Activated CD8-positive, alpha-beta memory T cell treated with anti-CD3 and anti-CD28 coated beads for 24 hours (primary cell): ENCODE measurements around the gene ZAR1.
"Not testable (repeated sequence)": the region's sequence is repeated elsewhere in the genome, so short reads cannot be mapped to it uniquely, and the experiment has no call there.

ENCODE experiments used
- DNase-seq: peaks from one replicate; pipeline ENCODE4 v3.0.0-alpha.2; 2020

ZAR1 gene, protein sequence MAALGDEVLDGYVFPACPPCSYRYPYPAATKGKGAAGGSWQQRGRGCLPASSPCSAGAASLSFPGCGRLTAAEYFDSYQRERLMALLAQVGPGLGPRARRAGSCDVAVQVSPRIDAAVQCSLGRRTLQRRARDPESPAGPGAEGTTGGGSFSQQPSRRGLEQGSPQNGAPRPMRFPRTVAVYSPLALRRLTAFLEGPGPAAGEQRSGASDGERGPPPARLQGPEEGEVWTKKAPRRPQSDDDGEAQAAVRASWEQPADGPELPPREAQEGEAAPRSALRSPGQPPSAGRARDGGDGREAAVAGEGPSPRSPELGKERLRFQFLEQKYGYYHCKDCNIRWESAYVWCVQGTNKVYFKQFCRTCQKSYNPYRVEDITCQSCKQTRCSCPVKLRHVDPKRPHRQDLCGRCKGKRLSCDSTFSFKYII

DNA sequence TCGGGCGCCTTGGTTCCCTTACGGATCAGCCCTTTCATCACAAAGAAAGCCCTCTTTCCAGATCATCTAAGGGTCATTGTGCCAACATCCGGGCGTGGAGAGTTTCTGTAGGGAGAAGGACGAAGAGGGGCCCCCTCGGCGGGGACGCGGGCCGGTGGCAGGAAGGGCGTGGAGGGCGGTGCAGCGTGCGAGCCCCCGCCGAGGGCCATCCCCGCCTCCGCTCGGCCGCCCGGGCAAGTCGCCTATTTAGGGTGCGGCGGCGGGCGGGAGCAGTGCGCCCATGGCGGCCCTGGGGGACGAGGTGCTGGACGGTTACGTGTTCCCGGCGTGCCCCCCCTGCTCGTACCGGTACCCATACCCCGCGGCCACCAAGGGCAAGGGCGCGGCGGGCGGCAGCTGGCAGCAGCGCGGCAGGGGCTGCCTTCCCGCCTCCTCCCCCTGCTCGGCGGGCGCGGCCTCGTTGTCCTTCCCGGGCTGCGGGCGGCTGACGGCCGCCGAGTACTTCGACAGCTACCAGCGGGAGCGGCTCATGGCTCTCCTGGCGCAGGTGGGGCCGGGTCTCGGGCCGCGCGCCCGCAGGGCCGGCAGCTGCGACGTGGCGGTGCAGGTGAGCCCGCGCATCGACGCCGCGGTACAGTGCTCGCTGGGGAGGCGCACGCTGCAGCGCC is at the start of gene ZAR1:
TSS of gene ZAR1 (plus strand) at position 241 of the 668 bp plus-strand sequence. CDS start at position 281, 40 bp downstream.
- DNase-seq, result peak; percentile 59

DNA sequence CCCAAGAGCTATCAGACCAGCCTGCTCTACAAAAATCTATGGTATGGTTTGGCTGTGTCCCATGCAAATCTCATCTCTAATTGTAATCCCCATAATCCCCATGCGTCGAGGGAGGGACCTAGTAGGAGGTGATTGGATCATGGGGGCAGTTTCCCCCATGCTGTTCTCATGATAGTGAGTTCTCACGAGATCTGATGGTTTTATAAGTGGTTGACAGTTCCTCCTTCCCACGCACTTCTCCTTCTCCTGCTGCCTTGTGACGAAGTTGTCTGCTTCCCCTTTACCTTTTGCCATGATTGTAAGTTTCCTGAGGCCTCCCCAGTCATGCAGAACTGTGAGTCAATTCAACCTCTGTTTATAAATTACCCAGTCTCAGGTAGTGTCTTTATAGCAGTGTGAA is 49.1 kb upstream of the ZAR1 start:
- not testable (repeated sequence) for DNase-seq

DNA sequence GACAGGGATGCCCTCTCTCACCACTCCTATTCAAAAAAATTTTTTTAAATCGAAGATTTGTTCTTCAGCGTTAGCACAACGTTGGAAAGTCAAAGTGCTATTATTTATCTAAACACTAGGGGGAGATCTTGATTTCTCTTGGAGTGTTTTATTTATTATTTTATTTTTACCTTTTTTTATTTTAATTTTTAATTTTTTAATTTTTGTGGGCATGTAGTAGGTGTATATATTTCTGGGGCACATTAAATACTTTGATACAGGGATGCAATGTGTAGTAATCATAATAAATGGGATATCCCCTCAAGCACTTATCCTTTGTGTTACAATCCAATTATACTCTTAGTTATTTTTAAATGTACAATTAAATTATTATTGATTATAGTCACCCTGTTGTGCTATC is 44.3 kb upstream of the ZAR1 start:
- no peak for DNase-seq

GRCh38 chr4:48446642-48447041 is 43.4 kb upstream of the ZAR1 start:
- no peak for DNase-seq

- no peak for DNase-seq
Measured at GRCh38 chr4:48449151-48449550, 40.9 kb upstream of the ZAR1 start.

DNA sequence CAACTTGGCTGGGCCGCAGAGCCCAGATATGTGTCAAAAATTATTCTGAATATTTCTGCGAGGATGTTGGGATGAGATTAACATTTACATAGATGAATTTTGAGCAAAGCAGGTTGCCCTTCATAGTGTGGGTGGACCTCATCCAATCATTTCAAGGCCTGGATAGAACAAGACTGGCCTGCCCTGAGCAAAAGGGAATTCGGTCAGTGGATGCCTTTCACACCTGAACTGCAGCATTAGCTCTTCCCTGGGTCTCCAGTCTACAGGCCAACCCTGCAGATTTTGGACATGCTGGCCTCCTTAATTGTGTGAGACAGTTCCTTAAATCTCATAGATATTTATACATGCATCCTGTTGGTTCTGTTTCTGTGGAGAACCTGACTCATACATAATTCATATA is 39.3 kb upstream of the ZAR1 start:
- no peak for DNase-seq

DNA sequence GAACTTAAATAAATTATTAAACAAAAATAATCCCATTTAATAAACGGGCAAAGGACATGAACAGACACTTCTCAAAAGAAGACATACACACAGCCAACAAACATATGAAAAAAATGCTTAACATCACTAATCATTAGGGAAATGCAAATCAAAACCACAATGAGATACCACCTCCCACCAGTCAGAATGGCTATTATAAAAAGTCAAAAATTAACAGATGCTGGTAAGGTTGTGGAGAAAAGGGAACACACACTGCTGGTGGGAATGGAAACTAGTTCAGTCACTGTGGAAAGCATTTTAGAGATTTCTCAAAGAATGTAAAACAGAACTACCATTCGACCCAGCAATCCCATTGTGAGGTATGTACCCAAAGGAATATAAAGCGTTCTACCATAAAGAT is 38.4 kb upstream of the ZAR1 start:
- not testable (repeated sequence) for DNase-seq

- no peak for DNase-seq
Measured at GRCh38 chr4:48454591-48454990, 35.5 kb upstream of the ZAR1 start.

GRCh38 chr4:48461000-48461399 is 29.1 kb upstream of the ZAR1 start:
- no peak for DNase-seq

DNA sequence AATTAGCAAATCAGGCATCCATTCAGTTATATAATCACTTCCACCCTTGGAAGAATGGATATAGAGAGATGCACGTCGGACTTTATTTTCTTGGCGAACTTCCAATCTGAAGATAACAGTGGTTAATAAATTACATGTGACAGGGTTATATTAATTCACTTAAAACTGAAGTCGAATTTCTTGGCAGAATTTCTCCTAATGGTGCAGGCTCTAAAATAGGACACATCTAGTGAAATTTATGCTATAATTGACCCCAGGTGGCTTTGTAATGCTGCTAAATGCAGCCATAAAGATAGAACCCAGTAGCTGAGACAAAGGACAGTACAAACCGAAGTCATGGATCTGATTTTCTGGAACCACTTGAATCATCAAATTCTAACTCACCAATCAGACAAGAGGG is 27.7 kb upstream of the ZAR1 start:
- DNase-seq, result no peak

DNA sequence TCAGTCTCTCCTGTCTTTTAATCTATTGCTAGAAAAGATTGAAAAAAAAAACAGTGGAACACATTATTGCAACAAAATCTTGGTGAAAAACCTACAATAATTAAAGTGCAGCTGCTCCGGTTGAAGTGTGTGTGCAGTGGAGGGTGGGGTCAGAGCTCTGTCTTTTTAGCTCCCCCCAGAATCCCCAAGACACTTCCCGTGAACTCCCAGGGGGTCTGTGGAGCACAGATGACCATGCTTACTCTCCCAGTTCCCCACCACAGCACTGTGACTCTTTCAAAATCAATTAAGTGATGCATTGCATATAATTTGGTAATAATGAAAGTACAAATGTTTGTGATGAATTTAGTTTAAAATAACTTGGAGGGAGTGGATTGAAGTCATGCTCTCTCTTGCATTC is 22.6 kb upstream of the ZAR1 start:
- no peak for DNase-seq

- no peak for DNase-seq
Measured at GRCh38 chr4:48467891-48468290, 22.2 kb upstream of the ZAR1 start.

GRCh38 chr4:48470137-48470536 is 19.9 kb upstream of the ZAR1 start:
- no peak for DNase-seq

DNA sequence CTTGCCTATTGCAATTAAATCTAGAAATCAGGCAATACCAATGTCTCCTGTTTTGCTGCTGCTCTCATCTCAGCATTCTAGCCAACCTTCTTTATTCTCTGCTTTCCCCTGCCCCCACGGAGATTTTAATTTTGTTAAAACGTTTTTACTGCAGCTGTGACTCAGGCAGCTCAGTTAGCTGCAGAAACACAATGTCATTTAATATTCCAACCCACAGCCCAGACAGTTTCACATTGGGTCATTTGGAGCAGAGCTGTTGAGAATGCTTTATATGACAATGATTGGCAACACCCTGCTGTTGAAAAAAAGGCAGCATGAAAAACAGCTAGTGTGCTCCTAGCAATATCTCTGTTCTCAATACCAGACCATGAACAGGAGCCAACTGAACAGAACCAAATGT is 19.5 kb upstream of the ZAR1 start:
- no peak for DNase-seq

DNA sequence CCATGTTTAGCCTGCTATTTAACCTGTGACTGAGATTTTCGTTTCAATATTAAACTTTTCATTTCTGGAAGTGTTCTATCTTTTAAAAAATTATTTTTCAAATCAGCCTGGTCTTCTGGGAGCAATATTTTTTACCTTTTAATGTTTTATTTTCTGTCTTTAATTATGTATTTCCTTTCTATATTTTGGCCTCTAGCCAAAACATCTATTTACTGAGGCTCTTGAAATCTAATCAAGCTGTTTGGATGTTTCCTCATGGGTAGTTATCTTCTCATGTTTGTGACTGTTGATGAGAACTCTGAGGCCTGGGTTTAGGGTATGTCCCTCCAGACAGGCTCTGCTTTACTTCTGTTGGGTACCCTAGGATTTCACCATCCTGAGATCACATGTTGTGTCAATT is 17.3 kb upstream of the ZAR1 start:
- DNase-seq, result no peak

DNA sequence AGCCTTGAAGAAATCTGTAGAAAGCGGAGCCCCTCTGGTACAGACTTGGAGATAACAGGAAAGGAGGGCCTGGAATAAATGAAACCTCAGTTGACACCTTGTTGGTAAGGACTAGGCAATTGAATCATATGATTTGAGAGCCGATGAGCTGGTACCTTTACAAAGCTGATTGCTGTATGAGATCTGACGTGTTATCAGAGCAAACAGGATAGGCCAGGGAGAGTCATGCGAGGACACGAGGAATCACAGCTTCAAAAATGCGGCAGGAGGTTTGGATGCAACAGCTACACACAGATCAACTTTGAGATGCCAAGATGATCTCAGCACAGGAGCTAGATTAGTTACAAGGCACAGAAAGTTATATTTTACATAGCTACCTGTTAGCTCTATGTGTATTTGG is 14.3 kb upstream of the ZAR1 start:
- no peak for DNase-seq

DNA sequence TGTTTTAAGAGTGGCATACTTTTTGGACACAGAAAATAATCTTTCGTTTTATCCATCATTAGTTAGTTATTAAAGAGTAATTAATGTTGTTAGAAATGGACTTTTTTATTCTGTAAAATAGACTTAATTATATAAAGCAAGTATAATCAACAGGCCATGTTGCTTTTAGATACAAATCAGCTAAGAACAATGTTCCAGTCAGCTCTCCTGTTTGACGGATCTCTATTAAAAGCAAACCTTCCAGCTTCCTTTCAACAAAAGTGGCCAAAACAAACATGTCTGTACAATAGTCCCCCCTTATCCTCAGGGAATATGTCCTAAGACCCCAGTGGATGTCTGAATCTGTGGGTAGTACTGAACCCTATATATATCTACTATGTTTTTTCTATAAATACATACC is 11.8 kb upstream of the ZAR1 start:
- no peak for DNase-seq

GRCh38 chr4:48481581-48481980 is 8.5 kb upstream of the ZAR1 start:
- no peak for DNase-seq

GRCh38 chr4:48483006-48483776 is 6.9 kb upstream of the ZAR1 start, which contains the start of gene SLC10A4:
SLC10A4 (plus strand) TSS chr4:48483343; CDS start chr4:48483562, 219 bp downstream.
- DNase-seq, result peak; percentile 61

- DNase-seq, result peak; percentile 58
Measured at GRCh38 chr4:48483777-48484493, 6.1 kb upstream of the ZAR1 start.

DNA sequence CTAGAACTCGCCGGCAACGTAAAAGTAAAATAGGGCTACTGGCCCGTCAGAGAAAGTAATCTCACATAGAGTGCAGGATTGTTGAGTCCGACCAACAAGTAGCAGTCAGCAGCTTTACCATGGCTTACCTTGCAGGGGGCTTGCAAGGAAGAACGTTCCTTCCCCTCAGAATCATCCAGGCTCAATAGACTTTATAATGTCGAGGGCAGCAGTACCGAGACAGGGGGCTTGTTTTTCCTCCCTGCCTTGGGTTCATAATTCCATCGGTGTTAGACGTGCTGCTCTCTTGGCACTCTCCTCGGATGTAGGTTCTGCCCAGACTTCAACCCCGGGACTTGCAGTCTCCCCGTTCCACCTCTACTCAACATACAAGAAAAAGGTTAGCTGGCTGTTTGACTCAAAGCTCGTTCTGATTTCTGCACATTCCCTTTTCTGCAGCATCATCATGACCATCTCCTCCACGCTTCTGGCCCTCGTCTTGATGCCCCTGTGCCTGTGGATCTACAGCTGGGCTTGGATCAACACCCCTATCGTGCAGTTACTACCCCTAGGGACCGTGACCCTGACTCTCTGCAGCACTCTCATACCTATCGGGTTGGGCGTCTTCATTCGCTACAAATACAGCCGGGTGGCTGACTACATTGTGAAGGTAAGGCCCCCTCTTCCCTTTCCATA is 5.4 kb upstream of the ZAR1 start:
- no peak for DNase-seq

- no peak for DNase-seq
Measured at GRCh38 chr4:48489683-48490011, 405 bp upstream of the ZAR1 start.
